Astrocyte of the spinal cord (primary cell): ENCODE measurements around the gene HK2.
"Not testable (repeated sequence)": the region's sequence is repeated elsewhere in the genome, so short reads cannot be mapped to it uniquely, and the experiment has no call there.

Source experiments
- DNase-seq: peaks from one replicate; pipeline ENCODE4 v3.0.0; 2011; ENCODE audit warnings: low read depth, low spot score
- H3K4me3 ChIP-seq: 2 replicates; pipeline ENCODE4 v1.5.1; 2011; ENCODE audit warnings: low read depth, mild to moderate bottlenecking, low read length, moderate library complexity
- in situ Hi-C: cut with HindIII; loops from 2 replicates; pipeline ENCODE4 v1.10.0; 2017; ENCODE audit warnings: low sequenced_read_pairs
- TF ChIP-seq, protein P1 (sequence below): IDR thresholded peaks from 2 replicates; pipeline ENCODE4 v1.5.1; 2012; ENCODE audit warnings: low read depth, mild to moderate bottlenecking, low read length, inconsistent platforms

The HK2 gene

DNA sequence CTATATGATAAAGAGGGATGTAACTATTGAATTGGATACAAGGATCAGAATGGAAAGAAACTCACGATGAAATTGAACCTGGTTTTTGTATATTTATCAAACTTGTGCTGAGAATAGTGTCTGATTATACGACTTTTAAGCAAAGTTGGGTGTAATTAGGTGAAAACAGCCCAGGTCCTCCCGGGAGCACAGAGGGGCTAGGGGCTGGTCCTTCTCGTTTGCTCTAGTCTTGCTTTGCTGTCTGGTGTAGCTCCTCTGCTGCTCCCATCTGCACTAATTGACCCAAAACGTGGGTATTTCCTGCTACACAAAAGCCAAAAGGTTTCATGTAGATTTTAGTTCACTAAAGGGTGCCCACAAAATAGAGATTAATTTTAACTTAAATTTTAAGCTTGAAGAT lies 58.7 kb downstream of the HK2 start:
- DNase-seq, result no peak
- no peak overlapping the region for H3K4me3 ChIP-seq
- TF ChIP-seq, protein P1, sequence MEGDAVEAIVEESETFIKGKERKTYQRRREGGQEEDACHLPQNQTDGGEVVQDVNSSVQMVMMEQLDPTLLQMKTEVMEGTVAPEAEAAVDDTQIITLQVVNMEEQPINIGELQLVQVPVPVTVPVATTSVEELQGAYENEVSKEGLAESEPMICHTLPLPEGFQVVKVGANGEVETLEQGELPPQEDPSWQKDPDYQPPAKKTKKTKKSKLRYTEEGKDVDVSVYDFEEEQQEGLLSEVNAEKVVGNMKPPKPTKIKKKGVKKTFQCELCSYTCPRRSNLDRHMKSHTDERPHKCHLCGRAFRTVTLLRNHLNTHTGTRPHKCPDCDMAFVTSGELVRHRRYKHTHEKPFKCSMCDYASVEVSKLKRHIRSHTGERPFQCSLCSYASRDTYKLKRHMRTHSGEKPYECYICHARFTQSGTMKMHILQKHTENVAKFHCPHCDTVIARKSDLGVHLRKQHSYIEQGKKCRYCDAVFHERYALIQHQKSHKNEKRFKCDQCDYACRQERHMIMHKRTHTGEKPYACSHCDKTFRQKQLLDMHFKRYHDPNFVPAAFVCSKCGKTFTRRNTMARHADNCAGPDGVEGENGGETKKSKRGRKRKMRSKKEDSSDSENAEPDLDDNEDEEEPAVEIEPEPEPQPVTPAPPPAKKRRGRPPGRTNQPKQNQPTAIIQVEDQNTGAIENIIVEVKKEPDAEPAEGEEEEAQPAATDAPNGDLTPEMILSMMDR, result no peak
- in situ Hi-C loops, result no loop called here

DNA sequence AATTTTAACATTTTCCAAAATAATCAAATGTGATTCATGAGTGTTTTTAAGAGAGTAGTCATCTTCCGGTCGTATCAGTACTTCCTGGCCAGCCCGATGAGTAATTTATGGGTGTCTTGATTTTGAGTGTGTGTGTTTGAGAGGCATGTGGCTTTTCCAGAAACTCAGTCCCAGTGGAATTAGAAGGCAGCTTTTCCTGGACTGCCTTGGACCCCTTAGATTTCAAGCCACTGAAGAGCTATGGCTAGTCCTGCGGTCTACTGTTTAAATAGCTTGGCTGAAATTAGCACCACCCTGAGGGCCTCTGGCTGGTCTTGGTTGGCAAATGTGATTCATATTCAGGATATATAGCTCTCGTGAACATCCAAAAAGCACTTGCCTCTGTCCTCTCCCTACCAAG lies 59.4 kb downstream of the HK2 start:
- TF ChIP-seq, protein P1, result no peak
- H3K4me3 ChIP-seq, result no peak overlapping the region

DNA sequence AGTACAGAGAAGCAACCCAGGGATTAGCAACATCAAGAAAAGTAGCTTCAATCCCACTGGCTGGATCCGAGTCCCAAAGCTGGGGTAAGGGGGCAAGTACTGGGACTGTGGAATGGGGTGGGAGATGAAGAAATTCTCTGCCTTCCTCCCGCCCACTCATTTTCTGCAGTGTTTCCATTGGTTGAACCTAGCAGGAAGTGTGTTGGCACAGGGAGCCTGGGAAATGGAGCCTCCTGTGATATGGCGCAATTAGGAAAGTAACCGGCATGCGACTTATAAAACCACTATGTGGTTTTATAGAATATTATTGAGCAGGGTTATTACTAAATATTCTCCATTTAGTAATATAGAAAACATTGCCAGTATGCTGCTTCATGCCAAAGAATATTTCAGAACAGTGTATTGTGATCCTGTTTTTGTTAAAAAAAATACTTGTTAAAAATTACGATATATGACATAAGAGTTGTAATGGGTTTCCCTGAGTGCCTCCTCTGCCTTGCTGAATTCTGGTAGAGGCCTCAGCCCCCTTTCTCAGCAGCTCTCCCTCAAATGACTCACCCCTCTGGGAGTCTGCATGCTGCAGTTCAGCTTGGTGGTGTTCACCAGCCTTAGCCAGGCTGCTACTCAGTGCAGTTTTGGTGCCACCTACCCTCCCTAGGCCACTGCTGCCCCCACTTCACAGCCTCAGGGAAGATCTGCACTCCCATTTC lies 60.5 kb downstream of the HK2 start:
- peak; percentile 55 for DNase-seq

More for the DNA sequence above, 59.4 kb downstream of the HK2 start:
- peak; percentile 56 for DNase-seq
- in situ Hi-C loops, result no loop called here

DNA sequence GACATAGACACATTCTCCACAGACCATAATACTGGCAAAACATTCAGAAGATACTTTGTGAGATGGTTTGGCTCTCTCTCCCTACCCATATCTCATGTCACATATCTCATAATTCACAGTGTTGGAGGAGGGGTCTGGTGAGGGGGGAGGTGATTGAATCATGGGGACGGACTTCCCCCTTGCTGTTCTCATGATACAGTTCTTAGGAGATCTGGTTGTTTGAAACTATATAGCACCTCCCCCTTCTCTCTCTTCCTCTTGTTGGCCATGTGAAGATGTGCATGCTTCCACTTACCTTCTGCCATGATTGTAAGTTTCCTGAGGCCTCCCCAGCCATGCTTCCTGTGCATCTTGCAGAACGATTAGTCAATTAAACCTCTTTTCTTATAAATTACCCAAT lies 61.1 kb downstream of the HK2 start:
- in situ Hi-C loops, result no loop called here
- TF ChIP-seq, protein P1, result no peak
- H3K4me3 ChIP-seq, result no peak overlapping the region
- no peak for DNase-seq

More for the DNA sequence above, 60.5 kb downstream of the HK2 start:
- no peak overlapping the region for H3K4me3 ChIP-seq
- TF ChIP-seq, protein P1, result no peak
- in situ Hi-C loops, result no loop called here

- TF ChIP-seq, protein P1, result no peak
Observed at GRCh38 chr2:74896232-74896631, 62.3 kb downstream of the HK2 start.

GRCh38 chr2:74900225-74900624 lies 66.3 kb downstream of the HK2 start:
- DNase-seq, in situ Hi-C loops, H3K4me3 ChIP-seq: not testable (repeated sequence)

More at GRCh38 chr2:74896232-74896631, 62.3 kb downstream of the HK2 start:
- no peak overlapping the region for H3K4me3 ChIP-seq
- in situ Hi-C loops, result no loop called here
- no peak for DNase-seq

DNA sequence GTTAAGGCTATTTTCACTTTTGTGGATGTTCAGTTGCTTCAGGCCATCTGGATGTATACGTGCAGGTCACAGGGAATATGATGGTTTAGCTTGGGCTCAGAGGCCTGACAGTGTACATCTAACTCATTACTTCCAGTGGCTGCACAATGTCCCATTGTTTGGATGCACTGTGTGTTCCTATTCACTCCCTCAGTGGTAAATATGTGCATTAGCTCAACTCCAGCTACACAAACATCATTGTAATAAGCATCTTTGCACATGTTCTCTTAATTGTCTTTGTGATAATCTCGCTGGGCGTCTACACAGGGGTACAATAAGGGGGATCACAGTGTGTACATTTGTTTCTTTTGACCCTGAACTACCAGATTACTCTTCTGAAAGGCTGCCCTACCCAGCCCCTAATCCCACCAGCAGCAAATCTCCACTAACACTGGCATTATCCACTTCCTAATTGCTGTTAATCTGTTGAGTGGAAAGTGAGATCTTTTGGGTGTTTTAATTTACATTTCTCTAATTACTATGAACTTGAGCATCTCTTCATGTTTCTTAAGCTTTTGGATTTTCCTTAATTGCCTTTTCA lies 68.4 kb downstream of the HK2 start:
- no peak for DNase-seq
- TF ChIP-seq, protein P1, result no peak
- no peak overlapping the region for H3K4me3 ChIP-seq
- in situ Hi-C loops, result no loop called here
